Activated naive CD4-positive, alpha-beta T cell treated with anti-CD3 and anti-CD28 coated beads for 36 hours (primary cell): ENCODE results near the gene NRG3. TPM values are rescaled to one million over a fixed set of nuclear protein-coding genes. Genes with fewer than 3 reads are reported as not detected.

ENCODE experiments used
- CTCF ChIA-PET: fragments of 350-600 bp; sonication (Branson Sonifier 250); formaldehyde crosslinking; loops from one replicate; lab custom pipeline; 2021; ENCODE audit warnings: antibody characterized with exemption; lab: Charles Lee
- DNase-seq: peaks from one replicate; pipeline ENCODE4 v3.0.0-alpha.2; 2020
- H3K27ac Mint-ChIP-seq: one replicate; pipeline ENCODE4 v1.8.0; 2021; ENCODE audit warnings: mild to moderate bottlenecking, mixed read lengths
- H3K27me3 Mint-ChIP-seq: one replicate; pipeline ENCODE4 v1.8.0; 2021; ENCODE audit warnings: low read depth, mixed read lengths
- H3K36me3 Mint-ChIP-seq: one replicate; pipeline ENCODE4 v1.8.0; 2021; ENCODE audit warnings: low read depth, mixed read lengths
- H3K4me1 Mint-ChIP-seq: one replicate; pipeline ENCODE4 v1.8.0; 2021; ENCODE audit warnings: low read depth, mixed read lengths
- H3K4me3 Mint-ChIP-seq: one replicate; pipeline ENCODE4 v1.8.0; 2021; ENCODE audit warnings: mild to moderate bottlenecking, moderate library complexity, mixed read lengths
- H3K9me3 Mint-ChIP-seq: one replicate; pipeline ENCODE4 v1.8.0; 2021; ENCODE audit warnings: mixed read lengths
- intact Hi-C: fragments of 100-400 bp; cut with micrococcal nuclease; formaldehyde crosslinking; loops from one replicate; pipeline ENCODE4 v1.15.1; 2023
- total RNA-seq, 2 experiments: library from RNA; stranded (reverse); gene quantifications; one replicate each; pipeline ENCODE4 v1.2.3, GENCODE V29; 2021

The NRG3 gene
- total RNA-seq, 2 experiments from 2014 or later = not detected

DNA sequence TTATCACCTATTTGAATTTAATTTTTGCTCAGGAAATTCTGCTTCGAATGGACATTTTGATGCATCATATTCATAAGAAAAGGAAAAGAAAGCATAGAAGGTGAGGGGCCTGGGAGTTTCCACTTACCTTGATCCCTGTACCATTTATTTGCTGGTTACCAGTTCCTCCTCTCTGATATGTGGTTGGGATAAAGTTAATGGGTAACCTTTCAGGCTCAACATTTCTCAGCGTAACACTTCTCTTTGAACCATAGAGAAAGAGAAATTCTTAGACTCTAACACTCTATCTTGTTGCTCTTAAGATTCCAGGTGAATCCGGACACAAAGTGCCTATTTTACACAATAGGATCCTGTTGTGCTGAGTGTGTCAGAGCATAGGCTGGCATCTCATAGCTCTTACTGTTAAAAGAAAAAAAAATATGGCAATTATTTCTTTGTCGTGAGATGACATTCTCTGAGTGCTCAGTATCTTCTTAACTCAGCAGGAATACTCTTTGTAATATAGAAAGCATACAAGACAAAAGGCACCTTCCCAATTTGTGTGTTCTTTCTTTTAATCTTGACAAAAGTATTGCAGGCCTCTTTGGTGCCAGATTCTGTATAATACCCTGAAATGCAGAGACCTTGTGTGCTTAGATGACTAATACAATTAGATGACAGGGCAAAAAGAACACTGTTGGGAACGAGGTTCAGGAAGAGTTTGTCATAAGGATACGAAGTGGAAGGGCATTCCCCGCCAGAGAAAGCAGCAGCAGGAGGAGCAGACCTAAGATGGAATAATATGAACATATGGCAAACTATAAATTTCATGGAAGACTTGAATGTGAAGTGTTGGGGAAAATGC is 689.6 kb downstream of the NRG3 start:
- H3K4me3 Mint-ChIP-seq = no peak overlapping the region
- H3K27ac Mint-ChIP-seq = no peak overlapping the region
- no peak for DNase-seq
- no peaks in the 10 kb centered on the region for H3K9me3 Mint-ChIP-seq
- intact Hi-C loops = no loop called here
- H3K36me3 Mint-ChIP-seq = no peaks in the 10 kb centered on the region
- CTCF ChIA-PET = no interaction called here
- H3K4me1 Mint-ChIP-seq = no peaks in the 10 kb centered on the region
- no peaks in the 10 kb centered on the region for H3K27me3 Mint-ChIP-seq

- no peak overlapping the region for H3K27ac Mint-ChIP-seq
- no peak overlapping the region for H3K4me3 Mint-ChIP-seq
- H3K36me3 Mint-ChIP-seq = no peaks in the 10 kb centered on the region
- no peaks in the 10 kb centered on the region for H3K9me3 Mint-ChIP-seq
- DNase-seq = no peak
- H3K4me1 Mint-ChIP-seq = no peaks in the 10 kb centered on the region
- no peaks in the 10 kb centered on the region for H3K27me3 Mint-ChIP-seq
- intact Hi-C loops = no loop called here
- CTCF ChIA-PET = no interaction called here
These were observed 690.2 kb downstream of the NRG3 start for GRCh38 chr10:82565197-82565575.

GRCh38 chr10:82572744-82573143 is 697.8 kb downstream of the NRG3 start:
- no peak overlapping the region for H3K4me3 Mint-ChIP-seq
- H3K27ac Mint-ChIP-seq = no peak overlapping the region
- no peak for DNase-seq
- intact Hi-C loops = no loop called here
- peaks cover 4% of the 10 kb centered on the region for H3K9me3 Mint-ChIP-seq
- no peaks in the 10 kb centered on the region for H3K36me3 Mint-ChIP-seq
- CTCF ChIA-PET = no interaction called here
- no peaks in the 10 kb centered on the region for H3K4me1 Mint-ChIP-seq
- H3K27me3 Mint-ChIP-seq = no peaks in the 10 kb centered on the region

DNA sequence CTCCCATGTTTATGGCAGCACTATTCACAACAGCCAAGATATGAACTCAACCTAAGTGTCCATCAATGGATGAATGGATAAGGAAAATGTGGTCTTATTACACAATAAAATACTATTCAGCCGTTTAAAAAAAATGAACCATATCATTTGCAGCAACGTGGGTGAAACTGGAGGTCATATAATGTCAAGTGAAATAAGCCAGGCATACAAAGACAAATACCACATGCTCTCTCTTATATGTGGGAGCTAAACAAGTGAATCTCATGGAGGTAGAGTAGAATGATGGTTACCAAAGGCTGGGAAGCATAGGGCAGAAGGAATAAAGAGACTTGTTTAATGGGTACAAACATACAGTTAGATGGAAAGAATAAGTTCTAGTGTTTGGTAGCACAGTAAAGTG is 699.1 kb downstream of the NRG3 start:
- CTCF ChIA-PET = no interaction called here
- Mint-ChIP-seq H3K27ac (no peak overlapping the region), H3K9me3 (peaks cover 4% of the 10 kb centered on the region), H3K36me3 (no peaks in the 10 kb centered on the region), H3K4me3 (no peak overlapping the region), H3K4me1 (no peaks in the 10 kb centered on the region), H3K27me3 (no peaks in the 10 kb centered on the region)
- no peak for DNase-seq
- intact Hi-C loops = no loop called here

GRCh38 chr10:82575318-82575717 is 700.3 kb downstream of the NRG3 start:
- H3K36me3 Mint-ChIP-seq = no peaks in the 10 kb centered on the region
- DNase-seq = no peak
- peaks cover 4% of the 10 kb centered on the region for H3K9me3 Mint-ChIP-seq
- no peaks in the 10 kb centered on the region for H3K4me1 Mint-ChIP-seq
- H3K4me3 Mint-ChIP-seq = no peak overlapping the region
- intact Hi-C loops = no loop called here
- CTCF ChIA-PET = no interaction called here
- no peak overlapping the region for H3K27ac Mint-ChIP-seq
- H3K27me3 Mint-ChIP-seq = no peaks in the 10 kb centered on the region

- CTCF ChIA-PET = no interaction called here
- Mint-ChIP-seq H3K36me3 (no peaks in the 10 kb centered on the region), H3K4me3 (no peak overlapping the region), H3K27ac (no peak overlapping the region), H3K9me3 (peaks cover 4% of the 10 kb centered on the region), H3K27me3 (no peaks in the 10 kb centered on the region), H3K4me1 (no peaks in the 10 kb centered on the region)
- DNase-seq = no peak
- intact Hi-C loops = no loop called here
These were observed 701.1 kb downstream of the NRG3 start for GRCh38 chr10:82576093-82576492.

DNA sequence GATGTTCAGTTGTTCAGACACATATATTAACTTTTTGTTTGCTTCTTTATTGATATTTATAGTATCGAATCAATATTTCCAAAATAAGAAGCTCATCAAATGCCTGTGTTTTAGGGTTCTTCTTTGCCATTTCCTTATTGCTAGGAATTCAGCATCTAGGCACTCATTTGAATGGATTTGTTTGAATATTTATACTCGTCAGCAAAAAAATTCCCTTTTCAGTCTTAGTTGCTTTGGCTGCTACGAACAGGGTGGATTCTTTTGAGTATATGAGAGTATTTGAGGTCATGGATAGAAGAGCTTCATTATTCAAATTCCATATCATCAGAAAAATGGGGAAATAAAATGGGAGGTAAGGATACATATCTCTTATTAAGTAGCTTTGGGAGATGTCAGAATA is 706.9 kb downstream of the NRG3 start:
- intact Hi-C loops = no loop called here
- DNase-seq = no peak
- CTCF ChIA-PET = interaction anchor here (0.7 kb wide), 1 partner anchor 50 kb away, joined by 4 read pairs; no protein-coding TSS in a partner anchor
- H3K36me3 Mint-ChIP-seq = no peaks in the 10 kb centered on the region
- H3K4me1 Mint-ChIP-seq = no peaks in the 10 kb centered on the region
- H3K9me3 Mint-ChIP-seq = peaks cover 2% of the 10 kb centered on the region
- no peak overlapping the region for H3K4me3 Mint-ChIP-seq
- H3K27me3 Mint-ChIP-seq = no peaks in the 10 kb centered on the region
- no peak overlapping the region for H3K27ac Mint-ChIP-seq

GRCh38 chr10:82591421-82591820 is 716.4 kb downstream of the NRG3 start:
- CTCF ChIA-PET = no interaction called here
- no peak overlapping the region for H3K4me3 Mint-ChIP-seq
- no peak for DNase-seq
- no peaks in the 10 kb centered on the region for H3K27me3 Mint-ChIP-seq
- no peaks in the 10 kb centered on the region for H3K36me3 Mint-ChIP-seq
- H3K4me1 Mint-ChIP-seq = no peaks in the 10 kb centered on the region
- H3K9me3 Mint-ChIP-seq = peaks cover 2% of the 10 kb centered on the region
- intact Hi-C loops = no loop called here
- no peak overlapping the region for H3K27ac Mint-ChIP-seq

- Mint-ChIP-seq H3K36me3 (no peaks in the 10 kb centered on the region), H3K27ac (no peak overlapping the region), H3K27me3 (no peaks in the 10 kb centered on the region), H3K4me1 (no peaks in the 10 kb centered on the region), H3K9me3 (peaks cover 2% of the 10 kb centered on the region), H3K4me3 (no peak overlapping the region)
- CTCF ChIA-PET = no interaction called here
- intact Hi-C loops = no loop called here
- no peak for DNase-seq
These were observed 722.8 kb downstream of the NRG3 start for GRCh38 chr10:82597840-82598239.

DNA sequence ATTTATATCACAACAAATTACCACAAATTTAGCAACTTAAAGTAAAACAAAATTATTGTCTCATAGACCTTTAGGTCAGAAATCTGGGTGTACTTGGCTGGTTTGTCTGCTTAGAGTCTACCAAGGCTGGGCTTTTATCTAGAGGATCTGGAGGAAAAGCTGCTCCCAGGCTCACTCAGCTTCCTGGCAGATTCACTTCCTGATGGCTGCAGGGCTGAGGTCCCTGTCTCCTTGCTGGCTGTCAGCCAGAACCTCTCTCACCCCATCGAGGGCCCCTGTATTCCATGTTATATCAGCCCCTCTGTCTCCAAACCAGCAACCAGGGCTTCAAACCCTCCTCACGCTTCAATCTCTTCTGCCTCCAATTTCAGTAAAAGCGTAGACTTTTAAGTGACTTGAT is 734.9 kb downstream of the NRG3 start:
- intact Hi-C loops = no loop called here
- H3K4me1 Mint-ChIP-seq = no peaks in the 10 kb centered on the region
- no peak for DNase-seq
- peaks cover 2% of the 10 kb centered on the region for H3K9me3 Mint-ChIP-seq
- H3K27me3 Mint-ChIP-seq = no peaks in the 10 kb centered on the region
- no peak overlapping the region for H3K4me3 Mint-ChIP-seq
- H3K36me3 Mint-ChIP-seq = no peaks in the 10 kb centered on the region
- CTCF ChIA-PET = no interaction called here
- H3K27ac Mint-ChIP-seq = no peak overlapping the region

GRCh38 chr10:82618007-82618406 is 743.0 kb downstream of the NRG3 start:
- H3K27me3 Mint-ChIP-seq = no peaks in the 10 kb centered on the region
- intact Hi-C loops = no loop called here
- H3K27ac Mint-ChIP-seq = no peak overlapping the region
- H3K9me3 Mint-ChIP-seq = peaks cover 2% of the 10 kb centered on the region
- no peak overlapping the region for H3K4me3 Mint-ChIP-seq
- no peaks in the 10 kb centered on the region for H3K4me1 Mint-ChIP-seq
- H3K36me3 Mint-ChIP-seq = no peaks in the 10 kb centered on the region
- CTCF ChIA-PET = no interaction called here
- DNase-seq = no peak

- CTCF ChIA-PET = no interaction called here
These were observed 746.7 kb downstream of the NRG3 start for GRCh38 chr10:82621680-82622079.

GRCh38 chr10:82622479-82622878 is 747.5 kb downstream of the NRG3 start:
- Mint-ChIP-seq H3K4me1 (no peaks in the 10 kb centered on the region), H3K9me3 (no peaks in the 10 kb centered on the region), H3K27me3 (no peaks in the 10 kb centered on the region), H3K4me3 (no peak overlapping the region), H3K36me3 (no peaks in the 10 kb centered on the region), H3K27ac (no peak overlapping the region)
- CTCF ChIA-PET = no interaction called here
- intact Hi-C loops = no loop called here
- no peak for DNase-seq

More at GRCh38 chr10:82621680-82622079, 746.7 kb downstream of the NRG3 start:
- DNase-seq = no peak
- no peak overlapping the region for H3K4me3 Mint-ChIP-seq
- no peak overlapping the region for H3K27ac Mint-ChIP-seq
- H3K27me3 Mint-ChIP-seq = no peaks in the 10 kb centered on the region
- no peaks in the 10 kb centered on the region for H3K36me3 Mint-ChIP-seq
- no peaks in the 10 kb centered on the region for H3K4me1 Mint-ChIP-seq
- intact Hi-C loops = no loop called here
- no peaks in the 10 kb centered on the region for H3K9me3 Mint-ChIP-seq
